Measurements from ENCODE around the gene NR1D2.

DNA sequence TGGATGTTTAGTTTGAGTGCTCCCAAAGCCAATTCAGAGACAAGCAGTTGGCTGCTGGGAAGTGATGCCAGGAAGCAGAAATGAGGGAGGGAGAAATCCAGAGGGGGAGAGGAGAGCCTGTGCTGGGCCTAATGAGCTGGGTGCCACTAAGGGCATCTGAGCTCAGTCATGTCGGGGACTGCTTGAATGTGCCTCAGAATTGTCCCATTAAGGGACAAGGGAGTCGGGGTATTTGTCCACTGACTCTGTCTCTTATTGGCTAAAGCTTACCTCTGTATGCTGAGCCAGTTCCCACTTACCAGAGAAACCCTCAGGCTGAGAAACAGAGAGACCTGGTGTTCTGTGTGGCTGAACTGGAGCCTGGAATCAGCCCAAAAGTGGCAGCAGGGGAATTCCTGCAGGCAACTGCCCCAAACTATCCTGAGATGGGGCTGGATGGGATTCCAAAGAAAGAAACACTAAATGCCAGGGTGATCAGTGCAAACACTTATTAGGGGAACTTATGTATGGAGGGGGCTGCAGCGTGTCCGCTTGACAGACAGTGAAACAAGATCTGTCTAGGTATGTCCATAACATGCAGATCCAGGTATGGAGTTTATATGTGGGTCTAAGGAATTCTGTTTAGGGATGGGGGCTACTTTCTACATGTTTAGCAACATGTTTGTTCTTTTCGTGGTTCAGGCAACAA is 48.6 kb downstream of the NR1D2 start:
- TF ChIP-seq TAF1 (IDR thresholded peaks at IDR 0.05; ENCODE audit: low read depth, low read length) (no peak), POLR2AphosphoS5 (IDR thresholded peaks at IDR 0.05; ENCODE audit: low read depth, low read length) (no peak), POLR2A (IDR thresholded peaks at IDR 0.05; ENCODE audit: low read depth, low read length) (no peak), PAX5 (IDR thresholded peaks at IDR 0.05; ENCODE audit: insufficient read depth, low read length, severe bottlenecking) (no peak)

Data from GM12891 (cell line).